ENCODE results near the gene DCUN1D4.

DNA sequence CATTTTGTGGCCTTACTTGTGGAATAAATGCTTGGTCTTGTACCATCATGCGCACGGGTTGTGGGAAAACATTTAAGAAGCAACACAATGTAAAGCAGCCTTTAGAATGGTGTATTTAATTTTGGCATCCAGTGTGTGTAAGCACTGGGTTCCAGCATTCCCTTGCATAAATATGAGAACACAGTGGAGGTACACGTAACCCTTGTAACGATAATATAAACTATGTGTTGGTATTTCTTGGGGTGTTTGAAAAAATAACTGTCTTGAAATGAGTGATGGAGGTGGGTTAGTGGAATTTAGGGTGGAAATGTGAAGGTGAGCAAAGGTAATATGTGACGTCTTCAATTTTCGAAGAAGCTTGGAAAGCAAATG lies 2.1 kb downstream of the DCUN1D4 start:
- TF ChIP-seq POLR2A (IDR thresholded peaks at IDR 0.05; ENCODE audit: low read length) (peak; percentile 42), GATA1 (IDR thresholded peaks at IDR 0.05; ENCODE audit: low read depth, low read length) (no peak)

All from erythroblast (primary cell).